HFF-Myc (cell line): ENCODE results near the gene PDIA4.

Experiments used
- DNase-seq: peaks from one replicate; pipeline ENCODE4 v3.0.0-alpha.2; 2011; ENCODE audit warnings: low read depth; ENCODE audit errors: extremely low read depth
- H3K4me3 ChIP-seq: replicated peaks from 2 replicates; pipeline ENCODE4 v1.5.1; 2011; ENCODE audit warnings: low read depth, mild to moderate bottlenecking, control low read depth, low read length
- CTCF ChIP-seq: IDR thresholded peaks from 2 replicates; pipeline ENCODE4 v1.5.1; 2012; ENCODE audit warnings: mild to moderate bottlenecking, low read depth, low read length, control low read depth; ENCODE audit errors: missing control alignments

The PDIA4 gene

GRCh38 chr7:148999192-148999591 is 29.1 kb downstream of the PDIA4 start:
- no peak overlapping the region for H3K4me3 ChIP-seq
- DNase-seq, result no peak
- no peak for TF ChIP-seq CTCF

- no peak for TF ChIP-seq CTCF
- no peak for DNase-seq
- H3K4me3 ChIP-seq, result no peak overlapping the region
Observed at GRCh38 chr7:148997497-148997896, 30.8 kb downstream of the PDIA4 start.

- no peak for TF ChIP-seq CTCF
- no peak overlapping the region for H3K4me3 ChIP-seq
- no peak for DNase-seq
Observed at GRCh38 chr7:148994576-148994975, 33.7 kb downstream of the PDIA4 start.

- DNase-seq, result no peak
- no peak for TF ChIP-seq CTCF
- no peak overlapping the region for H3K4me3 ChIP-seq
Observed at GRCh38 chr7:148993193-148993592, 35.1 kb downstream of the PDIA4 start.

- no peak overlapping the region for H3K4me3 ChIP-seq
- TF ChIP-seq CTCF, result no peak
- DNase-seq, result no peak
Observed at GRCh38 chr7:148991536-148991935, 36.8 kb downstream of the PDIA4 start.

GRCh38 chr7:148987751-148988512 is 40.4 kb downstream of the PDIA4 start:
- no peak for DNase-seq
- H3K4me3 ChIP-seq, result peak overlapping the region; percentile 60
- no peak for TF ChIP-seq CTCF
